Globus pallidus (tissue), 1 donor: ENCODE results near the gene MORN5.

Experiments used
- DNase-seq: peaks from one replicate; pipeline ENCODE4 v3.0.0-alpha.2; 2015; ENCODE audit warnings: low spot score

The MORN5 gene

GRCh38 chr9:122192261-122192875 is 32.7 kb downstream of the MORN5 start:
- no peak for DNase-seq

- DNase-seq, result no peak
These were observed 33.3 kb downstream of the MORN5 start for GRCh38 chr9:122192914-122193525.

GRCh38 chr9:122193651-122194050 is 33.9 kb downstream of the MORN5 start:
- DNase-seq, result no peak

- no peak for DNase-seq
These were observed 36.2 kb downstream of the MORN5 start for GRCh38 chr9:122195875-122196274.

- DNase-seq, result no peak
These were observed 37.7 kb downstream of the MORN5 start for GRCh38 chr9:122197426-122197825.

GRCh38 chr9:122197882-122198281 is 38.2 kb downstream of the MORN5 start:
- no peak for DNase-seq

GRCh38 chr9:122200960-122201595 is 41.4 kb downstream of the MORN5 start:
- DNase-seq, result no peak

- no peak for DNase-seq
These were observed 41.9 kb downstream of the MORN5 start for GRCh38 chr9:122201641-122202040.

- no peak for DNase-seq
These were observed 42.4 kb downstream of the MORN5 start for GRCh38 chr9:122202111-122202510.

- no peak for DNase-seq
These were observed 44.3 kb downstream of the MORN5 start for GRCh38 chr9:122204055-122204454.

GRCh38 chr9:122204491-122204890 is 44.8 kb downstream of the MORN5 start:
- no peak for DNase-seq

GRCh38 chr9:122205176-122205575 is 45.5 kb downstream of the MORN5 start:
- DNase-seq, result no peak

- DNase-seq, result no peak
These were observed 46.7 kb downstream of the MORN5 start for GRCh38 chr9:122206118-122207046.

- DNase-seq, result no peak
These were observed 47.4 kb downstream of the MORN5 start for GRCh38 chr9:122207096-122207495.

- no peak for DNase-seq
These were observed 49.7 kb downstream of the MORN5 start for GRCh38 chr9:122209451-122209850.

GRCh38 chr9:122212473-122213004 is 52.8 kb downstream of the MORN5 start:
- no peak for DNase-seq

GRCh38 chr9:122213102-122213588 is 53.4 kb downstream of the MORN5 start:
- DNase-seq, result no peak

- no peak for DNase-seq
These were observed 54.1 kb downstream of the MORN5 start for GRCh38 chr9:122213589-122214413.

GRCh38 chr9:122214507-122214906 is 54.8 kb downstream of the MORN5 start:
- DNase-seq, result no peak

GRCh38 chr9:122215663-122216062 is 56.0 kb downstream of the MORN5 start:
- no peak for DNase-seq

GRCh38 chr9:122216138-122216797 is 56.6 kb downstream of the MORN5 start:
- DNase-seq, result no peak
